Measurements from ENCODE around the gene NT5DC1. TPM values are rescaled to one million over a fixed set of nuclear protein-coding genes. Genes with fewer than 3 reads are reported as not detected.

Gene NT5DC1
- total RNA-seq, 1 donor from 2014 or later: 29.7 TPM

- no peak for TF ChIP-seq EZH2 (IDR thresholded peaks at IDR 0.05; ENCODE audit: insufficient read depth, low read length)
- TF ChIP-seq CTCF (IDR thresholded peaks at IDR 0.05; ENCODE audit: insufficient read depth, low read depth, low read length): no peak
- H4K20me1 ChIP-seq (ENCODE audit: insufficient read depth, low read length): peaks cover 5% of the 10 kb centered on the region
- no peak for FAIRE-seq
- Mint-ChIP-seq H3K4me1 (ENCODE audit: low read depth, unreplicated experiment) (peaks cover 27% of the 10 kb centered on the region), H3K36me3 (ENCODE audit: low read depth, unreplicated experiment) (peaks cover 21% of the 10 kb centered on the region), H3K27me3 (ENCODE audit: low read depth, unreplicated experiment) (no peaks in the 10 kb centered on the region), H3K4me3 (ENCODE audit: unreplicated experiment) (no peak overlapping the region), H3K27ac (ENCODE audit: unreplicated experiment) (no peak overlapping the region), H3K9me3 (ENCODE audit: unreplicated experiment) (no peaks in the 10 kb centered on the region)
- no peak overlapping the region for H3K4me3 ChIP-seq (ENCODE audit: insufficient read depth, low read depth, low read length)
- H3K9me3 ChIP-seq (ENCODE audit: insufficient read depth, low read depth, low read length): no peaks in the 10 kb centered on the region
- no peak overlapping the region for H3K4me2 ChIP-seq (ENCODE audit: low read length)
- no peak for DNase-seq (ENCODE audit: low read depth)
- H3K4me1 ChIP-seq (ENCODE audit: insufficient read depth, low read length): no peaks in the 10 kb centered on the region
- no peaks in the 10 kb centered on the region for H3K27me3 ChIP-seq (ENCODE audit: insufficient read depth, low read length)
- H3K9ac ChIP-seq (ENCODE audit: low read length): no peak overlapping the region
- no peak overlapping the region for H2AFZ ChIP-seq (ENCODE audit: low read depth, low read length)
- H3K79me2 ChIP-seq (ENCODE audit: insufficient read depth, low read length): no peaks in the 10 kb centered on the region
- no peak overlapping the region for H3K27ac ChIP-seq (ENCODE audit: low read depth, low read length)
- H3K36me3 ChIP-seq (ENCODE audit: insufficient read depth, low read length): peaks cover 7% of the 10 kb centered on the region
These were observed 8.2 kb downstream of the NT5DC1 start for GRCh38 chr6:116108836-116109235.

GRCh38 chr6:116111552-116112528 lies 11.2 kb downstream of the NT5DC1 start:
- H3K4me3 Mint-ChIP-seq (ENCODE audit: unreplicated experiment): no peak overlapping the region
- DNase-seq (ENCODE audit: low read depth) (no peak), FAIRE-seq (no peak)
- H3K36me3 Mint-ChIP-seq (ENCODE audit: low read depth, unreplicated experiment): peaks cover 18% of the 10 kb centered on the region
- H3K4me2 ChIP-seq (ENCODE audit: low read length): no peak overlapping the region
- H3K27ac Mint-ChIP-seq (ENCODE audit: unreplicated experiment): no peak overlapping the region
- no peaks in the 10 kb centered on the region for H3K9me3 ChIP-seq (ENCODE audit: insufficient read depth, low read depth, low read length)
- H3K4me1 Mint-ChIP-seq (ENCODE audit: low read depth, unreplicated experiment): peaks cover 11% of the 10 kb centered on the region
- no peak overlapping the region for H3K9ac ChIP-seq (ENCODE audit: low read length)
- no peaks in the 10 kb centered on the region for H3K79me2 ChIP-seq (ENCODE audit: insufficient read depth, low read length)
- no peak overlapping the region for H2AFZ ChIP-seq (ENCODE audit: low read depth, low read length)
- H3K27me3 ChIP-seq (ENCODE audit: insufficient read depth, low read length): no peaks in the 10 kb centered on the region
- TF ChIP-seq CTCF (IDR thresholded peaks at IDR 0.05; ENCODE audit: insufficient read depth, low read depth, low read length) (peak; percentile 65), EZH2 (IDR thresholded peaks at IDR 0.05; ENCODE audit: insufficient read depth, low read length) (no peak)
- no peaks in the 10 kb centered on the region for H4K20me1 ChIP-seq (ENCODE audit: insufficient read depth, low read length)
- H3K27me3 Mint-ChIP-seq (ENCODE audit: low read depth, unreplicated experiment): no peaks in the 10 kb centered on the region
- H3K36me3 ChIP-seq (ENCODE audit: insufficient read depth, low read length): peaks cover 11% of the 10 kb centered on the region
- no peak overlapping the region for H3K4me3 ChIP-seq (ENCODE audit: insufficient read depth, low read depth, low read length)
- H3K4me1 ChIP-seq (ENCODE audit: insufficient read depth, low read length): no peaks in the 10 kb centered on the region
- no peak overlapping the region for H3K27ac ChIP-seq (ENCODE audit: low read depth, low read length)
- no peaks in the 10 kb centered on the region for H3K9me3 Mint-ChIP-seq (ENCODE audit: unreplicated experiment)

DNA sequence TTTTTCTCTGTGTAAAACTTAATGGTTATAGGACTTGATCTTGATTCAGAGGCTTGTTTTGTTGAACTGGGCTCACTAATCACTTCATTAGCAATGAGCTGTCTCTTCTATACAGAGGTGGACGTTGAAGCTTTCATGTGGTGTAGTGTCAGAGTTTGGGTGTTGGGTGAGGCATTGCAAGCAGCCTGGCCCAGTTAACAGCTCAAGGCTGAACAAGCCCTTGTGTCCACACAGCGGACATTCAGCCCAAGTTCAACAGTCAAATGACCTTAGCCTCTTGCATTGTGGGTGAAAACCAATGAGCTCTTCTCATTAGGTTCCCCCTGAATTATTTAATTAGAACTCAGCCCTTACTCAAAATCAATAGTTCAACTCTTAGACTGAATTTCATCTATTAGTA lies 12.7 kb downstream of the NT5DC1 start:
- Histone ChIP-seq H3K4me2 (ENCODE audit: low read length) (no peak overlapping the region), H3K36me3 (ENCODE audit: insufficient read depth, low read length) (peaks cover 11% of the 10 kb centered on the region), H3K27ac (ENCODE audit: low read depth, low read length) (no peak overlapping the region), H3K9me3 (ENCODE audit: insufficient read depth, low read depth, low read length) (no peaks in the 10 kb centered on the region), H4K20me1 (ENCODE audit: insufficient read depth, low read length) (no peaks in the 10 kb centered on the region), H2AFZ (ENCODE audit: low read depth, low read length) (no peak overlapping the region), H3K27me3 (ENCODE audit: insufficient read depth, low read length) (no peaks in the 10 kb centered on the region), H3K79me2 (ENCODE audit: insufficient read depth, low read length) (no peaks in the 10 kb centered on the region), H3K9ac (ENCODE audit: low read length) (no peak overlapping the region), H3K4me3 (ENCODE audit: insufficient read depth, low read depth, low read length) (no peak overlapping the region), H3K4me1 (ENCODE audit: insufficient read depth, low read length) (no peaks in the 10 kb centered on the region)
- peaks cover 13% of the 10 kb centered on the region for H3K36me3 Mint-ChIP-seq (ENCODE audit: low read depth, unreplicated experiment)
- H3K27ac Mint-ChIP-seq (ENCODE audit: unreplicated experiment): no peak overlapping the region
- H3K9me3 Mint-ChIP-seq (ENCODE audit: unreplicated experiment): no peaks in the 10 kb centered on the region
- DNase-seq (ENCODE audit: low read depth) (no peak), FAIRE-seq (no peak)
- peaks cover 9% of the 10 kb centered on the region for H3K4me1 Mint-ChIP-seq (ENCODE audit: low read depth, unreplicated experiment)
- no peak overlapping the region for H3K4me3 Mint-ChIP-seq (ENCODE audit: unreplicated experiment)
- no peak for TF ChIP-seq EZH2 (IDR thresholded peaks at IDR 0.05; ENCODE audit: insufficient read depth, low read length)
- no peak for TF ChIP-seq CTCF (IDR thresholded peaks at IDR 0.05; ENCODE audit: insufficient read depth, low read depth, low read length)
- H3K27me3 Mint-ChIP-seq (ENCODE audit: low read depth, unreplicated experiment): no peaks in the 10 kb centered on the region

Measured in astrocyte (in vitro differentiated cells and primary cell).